ENCODE results near the gene SORCS1.

- TF ChIP-seq POLR2A (IDR thresholded peaks at IDR 0.05) (no peak), CTCF (IDR thresholded peaks at IDR 0.05) (no peak)
Observed at GRCh38 chr10:106910666-106911065, 253.8 kb downstream of the SORCS1 start.

All from prostate gland (tissue), 2 donors.